ENCODE results near the gene GRN. TPM values are rescaled to one million over a fixed set of nuclear protein-coding genes. Genes with fewer than 3 reads are reported as not detected.
A peak's percentile ranks its signal among the peaks of the same experiment; 100 is the strongest.

Gene GRN
- total and polyA plus RNA-seq, 2 of the 13 experiments (the other 11 are each of a cell fraction or from before 2014, with no cell fraction given): 86.6 to 143 TPM

DNA sequence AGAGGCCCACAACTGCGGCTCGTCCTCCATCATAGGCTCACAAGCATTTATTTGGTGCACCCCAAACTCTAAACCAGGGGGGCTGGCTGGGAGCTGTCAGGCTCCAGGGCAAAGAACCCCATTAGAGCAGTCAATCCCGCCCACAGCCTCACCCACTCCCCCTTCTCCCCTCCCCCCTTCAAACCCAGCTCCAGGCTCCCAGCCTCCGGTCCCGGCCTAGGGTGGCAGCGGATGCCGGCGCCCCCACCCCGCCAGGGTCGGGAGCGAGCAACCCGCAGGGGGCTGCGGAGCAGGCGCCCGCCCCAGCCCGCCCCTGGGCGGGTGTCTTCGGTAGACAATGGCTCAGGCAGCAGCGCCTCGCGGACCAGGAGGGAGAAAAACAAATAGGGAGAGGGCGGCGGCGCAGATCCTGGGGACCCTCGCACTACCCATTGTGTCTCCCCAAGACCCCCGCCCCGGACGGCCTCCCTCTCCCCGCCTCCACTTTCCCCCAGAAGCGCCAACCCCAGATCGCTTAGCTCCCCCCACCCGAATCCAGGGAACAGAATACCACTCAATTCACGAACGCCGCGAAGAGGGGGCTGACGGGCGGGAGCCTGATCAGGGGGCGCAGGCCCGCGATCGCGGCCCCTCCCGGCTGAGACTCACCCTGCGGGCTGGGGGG, 18.0 kb downstream of the GRN start (continued):
- TF ChIP-seq ZNF770 (CRISPR knock-in tag; IDR thresholded peaks at IDR 0.05): peak; percentile 12; the same call in 1 of the 2 replicates
- TF ChIP-seq HMGXB4 (CRISPR knock-in tag; IDR thresholded peaks at IDR 0.05; ENCODE audit: borderline replicate concordance in 1 of 2, low read depth in 1 of 2): peak; percentile 5 to 65; a peak in 2 of 4 replicates
- peak; percentile 34; the same call in 1 of the 2 replicates for TF ChIP-seq ZSCAN9 (CRISPR knock-in tag; IDR thresholded peaks at IDR 0.05; ENCODE audit: borderline replicate concordance)
- 0 out of 2 replicates have a peak, but pooled peaks have one; percentile 37 for TF ChIP-seq ZGPAT (CRISPR knock-in tag; IDR thresholded peaks at IDR 0.05)
- peak; percentile 40; the same call in 1 of the 2 replicates for TF ChIP-seq HDAC1 (CRISPR knock-in tag; IDR thresholded peaks at IDR 0.05)
- TF ChIP-seq, protein P1, sequence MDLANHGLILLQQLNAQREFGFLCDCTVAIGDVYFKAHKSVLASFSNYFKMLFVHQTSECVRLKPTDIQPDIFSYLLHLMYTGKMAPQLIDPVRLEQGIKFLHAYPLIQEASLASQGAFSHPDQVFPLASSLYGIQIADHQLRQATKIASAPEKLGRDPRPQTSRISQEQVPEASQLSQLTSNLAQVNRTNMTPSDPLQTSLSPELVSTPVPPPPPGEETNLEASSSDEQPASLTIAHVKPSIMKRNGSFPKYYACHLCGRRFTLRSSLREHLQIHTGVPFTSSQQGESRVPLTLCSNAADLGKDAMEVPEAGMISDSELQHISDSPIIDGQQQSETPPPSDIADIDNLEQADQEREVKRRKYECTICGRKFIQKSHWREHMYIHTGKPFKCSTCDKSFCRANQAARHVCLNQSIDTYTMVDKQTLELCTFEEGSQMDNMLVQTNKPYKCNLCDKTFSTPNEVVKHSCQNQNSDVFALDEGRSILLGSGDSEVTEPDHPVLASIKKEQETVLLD (CRISPR knock-in tag; IDR thresholded peaks at IDR 0.05; ENCODE audit: low read depth): peak; percentile 32; the same call in 1 of the 2 replicates
- peak; percentile 9; the same call in 1 of the 2 replicates for TF ChIP-seq GABPB1 (CRISPR knock-in tag; IDR thresholded peaks at IDR 0.05)
